ENCODE measurements around the gene ALPK3. TPM values are rescaled to one million over a fixed set of nuclear protein-coding genes. Genes with fewer than 3 reads are reported as not detected.

Gene ALPK3
- total and polyA plus RNA-seq, 10 of the 15 experiments (the other 5 are each of a cell fraction or from before 2014, with no cell fraction given), result under 0.01 to 0.05 (median 0.02) TPM; not detected in 6

DNA sequence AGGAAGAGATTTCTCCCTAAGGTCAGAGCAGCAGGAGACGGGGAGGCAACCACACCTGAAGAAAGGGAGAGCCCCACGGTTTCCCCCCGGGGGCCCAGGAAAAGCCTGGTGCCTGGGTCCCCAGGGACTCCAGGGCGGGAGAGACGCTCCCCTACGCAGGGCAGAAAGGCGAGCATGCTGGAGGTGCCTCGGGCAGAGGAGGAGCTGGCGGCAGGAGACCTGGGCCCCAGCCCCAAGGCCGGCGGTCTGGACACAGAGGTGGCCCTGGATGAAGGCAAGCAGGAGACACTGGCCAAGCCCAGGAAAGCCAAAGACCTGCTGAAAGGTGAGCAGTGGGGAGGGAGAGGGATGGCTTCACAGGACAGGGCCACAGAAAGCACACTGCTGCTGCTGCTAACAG, 41.1 kb downstream of the ALPK3 start:
- no peak for DNase-seq (ENCODE audit: low read depth, low spot score)
- TF ChIP-seq SREBF1 (IDR thresholded peaks at IDR 0.05; ENCODE audit: low read length), result no peak
- TF ChIP-seq SP1 (IDR thresholded peaks at IDR 0.05; ENCODE audit: low read depth, low read length), result no peak
- TF ChIP-seq SREBF2 (IDR thresholded peaks at IDR 0.05; ENCODE audit: low read length), result no peak
- TF ChIP-seq CBX5 (IDR thresholded peaks at IDR 0.05; ENCODE audit: low read depth), result no peak
- no peak for TF ChIP-seq PKNOX1 (IDR thresholded peaks at IDR 0.05)
- TF ChIP-seq, protein P1, sequence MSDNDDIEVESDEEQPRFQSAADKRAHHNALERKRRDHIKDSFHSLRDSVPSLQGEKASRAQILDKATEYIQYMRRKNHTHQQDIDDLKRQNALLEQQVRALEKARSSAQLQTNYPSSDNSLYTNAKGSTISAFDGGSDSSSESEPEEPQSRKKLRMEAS (IDR thresholded peaks at IDR 0.05; ENCODE audit: low read depth, low read length), result no peak
- no peak for TF ChIP-seq IRF5 (IDR thresholded peaks at IDR 0.05; ENCODE audit: borderline replicate concordance)
- Histone ChIP-seq H3K27ac (ENCODE audit: control insufficient read depth, insufficient read depth) (no peak overlapping the region), H3K9ac (ENCODE audit: control insufficient read depth, insufficient read depth, low read length) (no peak overlapping the region), H3K4me2 (ENCODE audit: control insufficient read depth, insufficient read depth) (no peak overlapping the region), H4K20me1 (ENCODE audit: control insufficient read depth, insufficient read depth) (no peaks in the 10 kb centered on the region), H3K27me3 (replicated peaks in 1 of 2; ENCODE audit: control insufficient read depth in 2 of 2, insufficient read depth in 2 of 2, low read length in 1 of 2) (no peaks in the 10 kb centered on the region; a peak in 1 of 4 replicates), H2AFZ (ENCODE audit: control insufficient read depth, low read depth, low read length) (no peak overlapping the region), H3K36me3 (ENCODE audit: control insufficient read depth in 2 of 2, insufficient read depth in 2 of 2, low read length in 1 of 2) (no peaks in the 10 kb centered on the region), H3K4me1 (ENCODE audit: control insufficient read depth, insufficient read depth, low read length) (no peaks in the 10 kb centered on the region), H3K79me2 (ENCODE audit: control insufficient read depth, insufficient read depth, low read length) (no peaks in the 10 kb centered on the region), H3K9me3 (replicated peaks; ENCODE audit: control insufficient read depth, insufficient read depth, low read length) (no peaks in the 10 kb centered on the region), H3K4me3 (no peak overlapping the region)
- in situ Hi-C loops (cut with MboI) (no loop called here), intact Hi-C loops (cut with micrococcal nuclease; ENCODE audit: unreplicated experiment) (no loop called here)
- ATAC-seq, result no peak
- 33% methylated on average over 8 of the region's 11 CpGs for WGBS (ENCODE audit: insufficient coverage, insufficient replicate concordance, low lambda C conversion rate, missing lambda C conversion rate)
- ChIA-PET RAD21 (ENCODE audit: unreplicated experiment) (no interaction called here), SMC1A (ENCODE audit: uncharacterized antibody, unreplicated experiment) (no interaction called here), POLR2A (no interaction called here), CTCF (no interaction called here)
- FAIRE-seq, result no peak
- no TSS peak for BruUV-seq (replicated peaks)

Data from GM12878 (cell line).